DOHH2 (cell line): ENCODE results near the gene LRRC8B.

Source experiments
- H3F3A ChIP-seq: fragments of 200-600 bp; sonication (generic), shearing (Covaris generic); 2 replicates; pipeline ENCODE4 v1.6.0; 2016; ENCODE audit warnings: antibody characterized with exemption, mild to moderate bottlenecking; ENCODE audit not compliant: control insufficient read depth, insufficient read depth
- H3K27ac ChIP-seq: fragments of 200-600 bp; sonication (generic); 2 replicates; pipeline ENCODE4 v1.5.1; 2014; ENCODE audit warnings: low read depth, mild to moderate bottlenecking, low read length, moderate library complexity
- H3K27me3 ChIP-seq: fragments of 200-600 bp; sonication (generic); 2 replicates; pipeline ENCODE4 v1.6.1; 2014; ENCODE audit warnings: mild to moderate bottlenecking, low read length, mixed read lengths; ENCODE audit not compliant: control insufficient read depth
- H3K36me3 ChIP-seq: fragments of 200-600 bp; sonication (generic); 2 replicates; pipeline ENCODE4 v1.6.1; 2014; ENCODE audit warnings: mild to moderate bottlenecking, low read length, moderate library complexity, mixed read lengths; ENCODE audit not compliant: control insufficient read depth
- H3K4me1 ChIP-seq: fragments of 200-600 bp; sonication (generic); 2 replicates; pipeline ENCODE4 v1.6.1; 2014; ENCODE audit warnings: mild to moderate bottlenecking, low read length, mixed read lengths; ENCODE audit not compliant: control insufficient read depth
- H3K4me2 ChIP-seq: fragments of 200-600 bp; sonication (generic); 2 replicates; pipeline ENCODE4 v1.6.0; 2014; ENCODE audit warnings: mild to moderate bottlenecking, low read length, moderate library complexity
- H3K4me3 ChIP-seq: fragments of 200-600 bp; sonication (generic); 2 replicates; pipeline ENCODE4 v1.5.1; 2014; ENCODE audit warnings: mild to moderate bottlenecking, low read length, mixed read lengths
- H3K79me2 ChIP-seq: fragments of 200-600 bp; sonication (generic); 2 replicates; pipeline ENCODE4 v1.6.1; 2014; ENCODE audit warnings: mild to moderate bottlenecking, low read length, mixed read lengths; ENCODE audit not compliant: control insufficient read depth
- H3K9me2 ChIP-seq: fragments of 200-600 bp; sonication (generic); replicated peaks from 2 replicates; pipeline ENCODE4 v1.6.1; 2014; ENCODE audit warnings: mild to moderate bottlenecking, low read length, mixed read lengths; ENCODE audit not compliant: control insufficient read depth
- H3K9me3 ChIP-seq: fragments of 200-600 bp; sonication (generic); 2 replicates; pipeline ENCODE4 v1.6.1; 2014; ENCODE audit warnings: antibody characterized with exemption, low read length, mixed read lengths; ENCODE audit not compliant: control insufficient read depth, insufficient read depth
- H4K20me1 ChIP-seq: fragments of 200-600 bp; sonication (generic); 2 replicates; pipeline ENCODE4 v1.6.0; 2014; ENCODE audit warnings: low read depth, mild to moderate bottlenecking, antibody characterized with exemption, low read length, moderate library complexity; ENCODE audit not compliant: control insufficient read depth, insufficient read depth
- EZH2phosphoT487 ChIP-seq: fragments of 200-600 bp; sonication (generic); IDR thresholded peaks from 2 replicates; pipeline ENCODE4 v1.6.1; 2017; ENCODE audit warnings: borderline replicate concordance, mild to moderate bottlenecking, antibody characterized with exemption, low read length, moderate library complexity, mixed read lengths
- TF ChIP-seq, protein P1 (sequence below): fragments of 200-600 bp; sonication (generic); IDR thresholded peaks from one replicate; pipeline ENCODE4 v1.5.1; 2014; ENCODE audit warnings: antibody characterized with exemption, mild to moderate bottlenecking, low read depth, low read length; ENCODE audit not compliant: poor library complexity, severe bottlenecking

LRRC8B gene

DNA sequence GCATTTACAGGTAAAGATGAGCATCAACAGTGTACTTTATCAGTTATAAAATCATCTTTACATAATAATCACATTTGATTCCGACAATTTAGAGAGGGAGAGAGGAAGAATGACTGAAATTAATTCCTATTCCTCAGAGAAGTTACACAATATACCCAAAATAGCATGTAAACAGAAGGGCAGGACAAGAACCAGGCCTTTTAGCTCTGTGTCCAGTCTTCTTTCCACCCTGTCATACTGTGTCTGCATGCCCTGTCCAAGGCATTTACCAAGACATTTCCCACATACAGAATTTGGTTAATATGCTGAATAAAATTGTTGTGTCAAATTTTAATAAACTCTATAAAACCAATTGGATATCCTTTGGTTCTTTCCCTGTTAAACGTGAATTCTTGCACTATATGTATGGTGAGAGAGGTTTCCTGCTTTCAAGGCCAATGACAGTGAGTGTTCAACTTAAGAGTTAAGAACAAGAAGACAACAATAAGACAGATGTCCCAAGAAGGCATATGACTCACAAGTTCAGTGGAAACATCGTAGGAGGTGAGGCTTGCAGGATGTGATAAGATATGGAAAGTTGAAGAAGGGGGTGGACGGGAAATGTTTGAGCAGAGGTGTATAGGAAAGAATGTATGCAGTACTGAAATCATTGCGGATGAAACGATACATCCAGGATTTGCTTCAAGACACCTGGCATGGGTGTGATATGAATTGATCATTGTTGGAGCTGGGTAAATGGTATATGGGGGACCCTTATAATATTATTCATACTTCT is 20.8 kb downstream of the LRRC8B start:
- Histone ChIP-seq H3K4me2 (no peak overlapping the region), H3K9me3 (no peaks in the 10 kb centered on the region), H3F3A (no peaks in the 10 kb centered on the region), H3K27me3 (no peaks in the 10 kb centered on the region), H3K4me1 (peaks cover 17% of the 10 kb centered on the region), H4K20me1 (no peaks in the 10 kb centered on the region), H3K9me2 (0 out of 2 replicates have a peak, but pooled peaks cover 2% of the 10 kb centered on the region), H3K36me3 (no peaks in the 10 kb centered on the region), H3K79me2 (peaks cover 50% of the 10 kb centered on the region), H3K4me3 (no peak overlapping the region), H3K27ac (no peak overlapping the region)
- no peak for TF ChIP-seq EZH2phosphoT487
- TF ChIP-seq, protein P1, sequence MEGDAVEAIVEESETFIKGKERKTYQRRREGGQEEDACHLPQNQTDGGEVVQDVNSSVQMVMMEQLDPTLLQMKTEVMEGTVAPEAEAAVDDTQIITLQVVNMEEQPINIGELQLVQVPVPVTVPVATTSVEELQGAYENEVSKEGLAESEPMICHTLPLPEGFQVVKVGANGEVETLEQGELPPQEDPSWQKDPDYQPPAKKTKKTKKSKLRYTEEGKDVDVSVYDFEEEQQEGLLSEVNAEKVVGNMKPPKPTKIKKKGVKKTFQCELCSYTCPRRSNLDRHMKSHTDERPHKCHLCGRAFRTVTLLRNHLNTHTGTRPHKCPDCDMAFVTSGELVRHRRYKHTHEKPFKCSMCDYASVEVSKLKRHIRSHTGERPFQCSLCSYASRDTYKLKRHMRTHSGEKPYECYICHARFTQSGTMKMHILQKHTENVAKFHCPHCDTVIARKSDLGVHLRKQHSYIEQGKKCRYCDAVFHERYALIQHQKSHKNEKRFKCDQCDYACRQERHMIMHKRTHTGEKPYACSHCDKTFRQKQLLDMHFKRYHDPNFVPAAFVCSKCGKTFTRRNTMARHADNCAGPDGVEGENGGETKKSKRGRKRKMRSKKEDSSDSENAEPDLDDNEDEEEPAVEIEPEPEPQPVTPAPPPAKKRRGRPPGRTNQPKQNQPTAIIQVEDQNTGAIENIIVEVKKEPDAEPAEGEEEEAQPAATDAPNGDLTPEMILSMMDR, result no peak

DNA sequence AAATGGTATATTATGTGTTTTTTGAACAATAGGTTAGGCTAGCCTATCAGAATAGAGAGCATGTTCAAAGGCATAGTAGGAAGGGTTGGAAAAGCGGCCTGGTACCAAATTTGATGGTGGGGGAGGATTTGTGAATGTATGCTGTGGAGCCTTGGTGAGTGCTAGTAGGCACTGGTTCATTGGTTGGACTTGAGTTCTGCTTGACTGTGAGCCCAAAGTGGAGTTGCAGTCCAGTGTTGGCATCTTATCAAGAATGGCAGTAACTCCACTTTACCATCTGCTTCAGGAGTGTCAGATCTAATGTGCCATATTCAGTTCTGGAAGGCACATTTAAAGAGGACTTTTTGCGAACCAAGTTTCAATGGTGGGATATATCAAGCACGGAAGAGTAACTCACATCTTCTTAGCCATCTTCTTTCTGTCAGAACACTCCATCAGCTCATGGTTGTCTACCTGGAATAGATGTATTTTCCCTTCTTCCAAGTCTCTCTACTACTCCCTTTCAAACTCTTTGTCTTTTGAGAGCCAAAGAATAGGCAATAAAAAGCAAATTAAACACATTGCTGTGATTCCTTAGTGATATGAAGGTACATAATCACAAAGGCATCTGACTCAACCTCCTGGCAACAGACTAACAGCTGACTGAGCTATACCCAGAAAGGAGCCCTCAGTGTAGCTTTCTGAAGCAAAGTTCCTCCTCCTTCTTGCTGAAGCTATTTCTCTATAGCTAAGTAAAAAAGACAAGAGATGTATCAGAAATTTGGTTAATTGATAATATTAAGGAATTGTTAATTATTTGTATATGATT is 21.7 kb downstream of the LRRC8B start:
- Histone ChIP-seq H3K9me2 (0 out of 2 replicates have a peak, but pooled peaks cover 2% of the 10 kb centered on the region), H3K4me1 (peaks cover 17% of the 10 kb centered on the region), H3K79me2 (peaks cover 43% of the 10 kb centered on the region), H3K27me3 (no peaks in the 10 kb centered on the region), H3K4me3 (no peak overlapping the region), H3K4me2 (no peak overlapping the region), H3K27ac (no peak overlapping the region), H4K20me1 (no peaks in the 10 kb centered on the region), H3K9me3 (no peaks in the 10 kb centered on the region), H3K36me3 (no peaks in the 10 kb centered on the region), H3F3A (no peaks in the 10 kb centered on the region)
- TF ChIP-seq EZH2phosphoT487, result no peak
- TF ChIP-seq, protein P1, result no peak

DNA sequence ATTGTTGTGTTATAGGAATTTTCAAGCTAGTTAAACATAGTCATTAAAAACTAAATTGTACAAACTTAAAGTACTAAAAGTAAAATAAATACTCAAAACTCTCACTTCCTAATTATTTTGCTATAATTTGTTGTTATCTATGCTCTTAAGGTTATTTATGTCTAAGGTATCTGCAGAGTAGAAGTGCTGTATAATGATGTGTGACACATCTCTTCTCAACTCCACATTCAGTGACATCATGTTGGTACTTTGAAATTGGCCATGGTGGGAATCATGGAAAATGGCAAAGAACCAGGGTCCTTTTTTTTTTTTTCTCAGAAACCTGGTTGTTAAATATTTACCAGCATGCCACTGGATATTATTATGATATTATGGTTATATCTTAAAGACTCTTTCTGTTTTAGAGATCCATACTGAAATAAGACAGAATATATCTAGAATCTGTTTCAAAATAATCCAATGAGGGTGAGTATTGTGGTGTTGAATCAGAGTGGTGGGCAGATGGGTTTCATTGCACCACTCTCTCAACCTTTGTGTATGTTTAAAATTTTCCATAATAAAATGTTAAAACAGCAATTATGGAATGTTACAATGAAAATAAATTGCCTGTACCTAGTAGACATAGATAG is 22.4 kb downstream of the LRRC8B start:
- Histone ChIP-seq H3K27ac (no peak overlapping the region), H3K4me2 (no peak overlapping the region), H3K4me1 (peaks cover 24% of the 10 kb centered on the region)

More for the DNA sequence above, 22.4 kb downstream of the LRRC8B start:
- Histone ChIP-seq H3K9me3 (no peaks in the 10 kb centered on the region), H4K20me1 (no peaks in the 10 kb centered on the region), H3K9me2 (0 out of 2 replicates have a peak, but pooled peaks cover 2% of the 10 kb centered on the region), H3K79me2 (peaks cover 41% of the 10 kb centered on the region), H3F3A (no peaks in the 10 kb centered on the region), H3K27me3 (no peaks in the 10 kb centered on the region), H3K36me3 (no peaks in the 10 kb centered on the region), H3K4me3 (no peak overlapping the region)
- no peak for TF ChIP-seq EZH2phosphoT487
- TF ChIP-seq, protein P1, result no peak
